HCT116 (cell line): ENCODE measurements around the gene PPIF. TPM values are rescaled to one million over a fixed set of nuclear protein-coding genes. Genes with fewer than 3 reads are reported as not detected.

Source experiments
- ATAC-seq: fragments of 200-7000 bp; cut with Tn5 transposase; 2 replicates; pipeline ENCODE4 v1.9.1; 2020; ENCODE audit warnings: mild to moderate bottlenecking, moderate library complexity
- BruUV-seq: library from RNA; stranded (reverse); fragments of 400-500 nt; replicated peaks from 2 replicates; lab custom pipeline; 2021; lab: Mats Ljungman, UMichigan
- CTCF ChIA-PET: fragments of 300-600 bp; sonication (Branson Sonifier 250); formaldehyde crosslinking; loops from one replicate; lab custom pipeline; 2021; ENCODE audit warnings: antibody characterized with exemption; lab: Charles Lee
- POLR2A ChIA-PET: fragments of 300-600, 350-600 bp; sonication (Branson Sonifier 250); formaldehyde crosslinking; loops from one replicate; lab custom pipeline; 2021; ENCODE audit warnings: antibody characterized with exemption; lab: Charles Lee
- RAD21 ChIA-PET, 2 experiments: fragments of 300-600 bp; sonication (Branson Sonifier 250); formaldehyde crosslinking; loops; one replicate each; lab custom pipeline; 2023; ENCODE audit warnings: low total read pairs in 2 of 2; ENCODE audit not compliant: uncharacterized antibody in 2 of 2, unreplicated experiment in 2 of 2, low non-redundant PET in 1 of 2; lab: Charles Lee
- DNase-seq: peaks from one replicate; pipeline ENCODE4 v3.0.0-alpha.2; 2010; ENCODE audit warnings: low read depth, low spot score
- H2AFZ ChIP-seq: fragments of 200-600 bp; shearing (Covaris generic), sonication (generic); 2 replicates; pipeline ENCODE4 v1.6.1; 2017; ENCODE audit warnings: low read depth, mixed run types, mixed read lengths, antibody characterized with exemption, low read length; ENCODE audit not compliant: poor library complexity, severe bottlenecking
- H3K27ac ChIP-seq: 2 replicates; pipeline ENCODE4 v1.5.1; 2012; ENCODE audit warnings: low read depth, low read length
- H3K27me3 ChIP-seq: fragments of 200-600 bp; sonication (generic); 2 replicates; pipeline ENCODE4 v1.6.1; 2016; ENCODE audit warnings: mixed run types, low read length, mixed read lengths; ENCODE audit not compliant: insufficient read depth
- H3K36me3 ChIP-seq, 2 experiments: fragments of 200-500 bp in 1 of 2; fragments of 200-600 bp in 1 of 2; sonication (Bioruptor generic) in 1 of 2; sonication (generic) in 1 of 2; 2 replicates each; pipeline versions ENCODE4 v1.5.1 to v1.6.1; 2014 to 2016; ENCODE audit warnings: low read length in 2 of 2, inconsistent platforms in 1 of 2, mixed read lengths in 1 of 2, mixed run types in 1 of 2; ENCODE audit not compliant: insufficient read depth in 2 of 2, control insufficient read depth in 1 of 2
- H3K4me1 ChIP-seq, 2 experiments: fragments of 200-600 bp in 1 of 2; sonication (generic) in 1 of 2; 2 replicates each; pipeline versions ENCODE4 v1.5.1 to v1.6.1; 2012 to 2017; ENCODE audit warnings: low read length in 2 of 2, inconsistent platforms in 1 of 2, mild to moderate bottlenecking in 1 of 2, mixed read lengths in 1 of 2, mixed run types in 1 of 2, moderate library complexity in 1 of 2; ENCODE audit not compliant: insufficient read depth in 2 of 2, control insufficient read depth in 1 of 2
- H3K4me2 ChIP-seq: fragments of 200-600 bp; sonication (generic); 2 replicates; pipeline ENCODE4 v1.6.1; 2017; ENCODE audit warnings: mixed run types, low read length, mixed read lengths
- H3K4me3 ChIP-seq, 2 experiments: fragments of 200-600 bp in 1 of 2; sonication (generic) in 1 of 2; replicated peaks in 1 of 2; 2 replicates each; pipeline ENCODE4 v1.5.1; 2011 to 2016; ENCODE audit warnings: low read length in 2 of 2, control low read depth in 1 of 2, low read depth in 1 of 2, mild to moderate bottlenecking in 1 of 2, mixed read lengths in 1 of 2, mixed run types in 1 of 2
- H3K79me2 ChIP-seq: fragments of 200-600 bp; sonication (generic); 2 replicates; pipeline ENCODE4 v1.6.1; 2017; ENCODE audit warnings: mild to moderate bottlenecking, mixed run types, low read length, moderate library complexity, mixed read lengths; ENCODE audit not compliant: insufficient read depth
- H3K9ac ChIP-seq: fragments of 200-600 bp; sonication (generic); 2 replicates; pipeline ENCODE4 v1.6.1; 2016; ENCODE audit warnings: low read length, mixed read lengths
- H3K9me2 ChIP-seq: fragments of 200-600 bp; sonication (generic), shearing (Covaris generic); 2 replicates; pipeline ENCODE4 v1.6.1; 2017; ENCODE audit warnings: mixed run types, mild to moderate bottlenecking, moderate library complexity; ENCODE audit not compliant: insufficient read depth
- H3K9me3 ChIP-seq, 2 experiments: fragments of 200-500 bp in 1 of 2; fragments of 200-600 bp in 1 of 2; sonication (Bioruptor generic) in 1 of 2; sonication (generic) in 1 of 2; 2 replicates each; pipeline ENCODE4 v1.6.1; 2014 to 2017; ENCODE audit warnings: low read length in 2 of 2, mixed read lengths in 2 of 2, inconsistent platforms in 1 of 2, low read depth in 1 of 2, mild to moderate bottlenecking in 1 of 2, mixed run types in 1 of 2, moderate library complexity in 1 of 2; ENCODE audit not compliant: control insufficient read depth in 1 of 2, insufficient read depth in 1 of 2
- H4K20me1 ChIP-seq: fragments of 200-600 bp; sonication (generic), shearing (Covaris generic); 2 replicates; pipeline ENCODE4 v1.6.1; 2017; ENCODE audit warnings: mixed run types, mild to moderate bottlenecking, moderate library complexity; ENCODE audit not compliant: insufficient read depth
- ATF3 ChIP-seq: IDR thresholded peaks from 2 replicates; pipeline ENCODE4 v1.6.1; 2012
- CTCF ChIP-seq, 3 experiments: fragments of 200-600 bp in 1 of 3; sonication (generic) in 1 of 3; IDR thresholded peaks in 2 of 3; conservative IDR thresholded peaks in 1 of 3; 2 replicates each; pipeline ENCODE4 v1.5.1; 2012 to 2017; ENCODE audit warnings: low read depth in 2 of 3, low read length in 2 of 3, antibody characterized with exemption in 1 of 3, borderline replicate concordance in 1 of 3, control low read depth in 1 of 3, mild to moderate bottlenecking in 1 of 3, mixed read lengths in 1 of 3, mixed run types in 1 of 3, moderate library complexity in 1 of 3; ENCODE audit not compliant: insufficient read depth in 1 of 3
- EGR1 ChIP-seq: IDR thresholded peaks from 2 replicates; pipeline ENCODE4 v1.6.1; 2012; ENCODE audit warnings: low read depth
- ELF1 ChIP-seq: IDR thresholded peaks from 2 replicates; pipeline ENCODE4 v1.6.1; 2012; ENCODE audit warnings: low read depth, borderline replicate concordance
- EZH2 ChIP-seq: fragments of 200-600 bp; sonication (generic); IDR thresholded peaks from 2 replicates; pipeline ENCODE4 v1.6.1; 2017; ENCODE audit warnings: antibody characterized with exemption, mixed run types
- JUND ChIP-seq: IDR thresholded peaks from 2 replicates; pipeline ENCODE4 v1.6.1; 2012
- MAX ChIP-seq: IDR thresholded peaks from 2 replicates; pipeline ENCODE4 v1.6.1; 2012
- POLR2AphosphoS5 ChIP-seq: IDR thresholded peaks from 2 replicates; pipeline ENCODE4 v1.6.1; 2011; ENCODE audit warnings: mild to moderate bottlenecking, low read depth, low read length, moderate library complexity
- RAD21 ChIP-seq: IDR thresholded peaks from 2 replicates; pipeline ENCODE4 v1.6.1; 2012; ENCODE audit warnings: low read depth, mild to moderate bottlenecking
- ZFX ChIP-seq: fragments of 450-650 bp; IDR thresholded peaks from 2 replicates; pipeline ENCODE4 v1.6.1; 2017
- ZNF274 ChIP-seq: fragments of 200-500 bp; sonication (Bioruptor generic); IDR thresholded peaks from 2 replicates; pipeline ENCODE4 v1.6.1; 2014; ENCODE audit warnings: mild to moderate bottlenecking, low read depth, low read length, inconsistent platforms
- intact Hi-C: fragments of 100-400 bp; cut with micrococcal nuclease; formaldehyde crosslinking; loops from 2 replicates; pipeline ENCODE4 v1.10.0; 2022
- total RNA-seq: library from RNA; stranded (reverse); gene quantifications from one replicate; pipeline ENCODE4 v1.2.1, GENCODE V29; 2021; ENCODE audit not compliant: unreplicated experiment

The PPIF gene
- total RNA-seq, 1 experiment from 2014 or later = 85.0 TPM

- POLR2A ChIA-PET = no interaction called here
- Histone ChIP-seq H3K9me3 (no peaks in the 10 kb centered on the region), H2AFZ (no peak overlapping the region), H3K4me3 (no peak overlapping the region), H3K9me2 (no peaks in the 10 kb centered on the region), H3K27ac (no peak overlapping the region), H3K36me3 (no peaks in the 10 kb centered on the region), H3K79me2 (no peaks in the 10 kb centered on the region), H3K4me2 (no peak overlapping the region), H3K9ac (no peak overlapping the region), H3K27me3 (no peaks in the 10 kb centered on the region), H3K4me1 (peaks cover 0 to 12% of the 10 kb centered on the region in 2 experiments; a peak in 1 of 4 replicates), H4K20me1 (no peaks in the 10 kb centered on the region)
- DNase-seq (no peak), ATAC-seq (no peak)
- TF ChIP-seq EZH2 (no peak), ATF3 (no peak), JUND (no peak), EGR1 (no peak), ZFX (no peak), MAX (no peak), CTCF (IDR thresholded peaks at IDR 0.05 in 2 of 3, conservative IDR thresholded peaks at IDR 0.05 in 1 of 3; ENCODE audit: borderline replicate concordance in 1 of 3, insufficient read depth in 1 of 3, low read depth in 2 of 3, low read length in 2 of 3) (no peak)
- intact Hi-C loops = no loop called here
- RAD21 ChIA-PET = no interaction called here
- CTCF ChIA-PET = no interaction called here
- BruUV-seq = no TSS peak
Observed at GRCh38 chr10:79340646-79341244, 6.5 kb upstream of the PPIF start.

GRCh38 chr10:79342295-79342761, 4.9 kb upstream of the PPIF start:
- Histone ChIP-seq H3K9me2 (no peaks in the 10 kb centered on the region), H3K4me2 (no peak overlapping the region), H3K9ac (no peak overlapping the region), H3K4me3 (no peak overlapping the region), H3K9me3 (no peaks in the 10 kb centered on the region), H3K27me3 (no peaks in the 10 kb centered on the region), H3K79me2 (no peaks in the 10 kb centered on the region; the same call in 1 of the 2 replicates), H2AFZ (no peak overlapping the region), H4K20me1 (no peaks in the 10 kb centered on the region), H3K36me3 (no peaks in the 10 kb centered on the region), H3K4me1 (peaks cover 7 to 22% of the 10 kb centered on the region in 2 experiments; a peak in 3 of 4 replicates), H3K27ac (no peak overlapping the region)
- ChIA-PET CTCF (no interaction called here), RAD21 (no interaction called here), POLR2A (no interaction called here)
- ATAC-seq (no peak), DNase-seq (no peak)
- intact Hi-C loops = no loop called here
- no TSS peak for BruUV-seq
- TF ChIP-seq POLR2AphosphoS5 = no peak
- no peak for TF ChIP-seq EGR1
- no peak for TF ChIP-seq CTCF (IDR thresholded peaks at IDR 0.05 in 2 of 3, conservative IDR thresholded peaks at IDR 0.05 in 1 of 3; ENCODE audit: borderline replicate concordance in 1 of 3, insufficient read depth in 1 of 3, low read depth in 2 of 3, low read length in 2 of 3)
- TF ChIP-seq ZNF274 = no peak
- TF ChIP-seq ZFX = no peak
- no peak for TF ChIP-seq MAX
- no peak for TF ChIP-seq RAD21
- no peak for TF ChIP-seq ELF1
